Measurements from ENCODE around the gene DCAF12. TPM values are rescaled to one million over a fixed set of nuclear protein-coding genes. Genes with fewer than 3 reads are reported as not detected.

The DCAF12 gene
- total RNA-seq, 4 donors from 2014 or later = 17.9 to 25.0 (median 21.9) TPM

DNA sequence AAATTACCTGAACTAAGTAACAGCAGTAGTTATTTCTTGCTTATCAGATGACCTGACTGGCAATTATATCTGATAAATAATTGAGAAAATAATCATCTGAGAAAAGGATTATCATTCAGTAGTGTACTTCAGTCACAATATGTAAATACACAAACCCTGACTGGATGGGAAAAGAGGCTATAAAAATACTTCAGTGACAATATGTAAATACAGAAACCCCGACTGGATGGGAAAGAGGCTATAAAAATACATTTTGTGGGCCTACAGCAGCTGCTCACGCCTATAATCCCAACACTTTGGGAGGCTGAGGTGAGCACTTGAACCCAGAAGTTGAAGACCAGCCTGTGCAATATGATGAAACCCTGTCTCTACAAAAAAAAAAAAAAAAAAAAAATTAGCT, 88.9 kb downstream of the DCAF12 start:
- H3K27me3 ChIP-seq = no peaks in the 10 kb centered on the region
- no peak overlapping the region for H3K4me3 ChIP-seq
- H3K4me1 ChIP-seq = peaks cover 0 to 48% (median 31%) of the 10 kb centered on the region in 4 donors
- DNase-seq (ENCODE audit: extremely low spot score) = no peak
- H3K36me3 ChIP-seq = peaks cover 0 to 12% (median 5%) of the 10 kb centered on the region in 4 donors
- H3K27ac ChIP-seq (replicated peaks in 1 of 4) = no peak overlapping the region
- intact Hi-C loops (cut with DNase I) = no loop called here
- TF ChIP-seq POLR2AphosphoS5 (IDR thresholded peaks at IDR 0.05) (no peak), POLR2A (IDR thresholded peaks at IDR 0.05; ENCODE audit: low read depth) (no peak), EP300 (IDR thresholded peaks at IDR 0.05) (no peak)
- TF ChIP-seq, protein P1, sequence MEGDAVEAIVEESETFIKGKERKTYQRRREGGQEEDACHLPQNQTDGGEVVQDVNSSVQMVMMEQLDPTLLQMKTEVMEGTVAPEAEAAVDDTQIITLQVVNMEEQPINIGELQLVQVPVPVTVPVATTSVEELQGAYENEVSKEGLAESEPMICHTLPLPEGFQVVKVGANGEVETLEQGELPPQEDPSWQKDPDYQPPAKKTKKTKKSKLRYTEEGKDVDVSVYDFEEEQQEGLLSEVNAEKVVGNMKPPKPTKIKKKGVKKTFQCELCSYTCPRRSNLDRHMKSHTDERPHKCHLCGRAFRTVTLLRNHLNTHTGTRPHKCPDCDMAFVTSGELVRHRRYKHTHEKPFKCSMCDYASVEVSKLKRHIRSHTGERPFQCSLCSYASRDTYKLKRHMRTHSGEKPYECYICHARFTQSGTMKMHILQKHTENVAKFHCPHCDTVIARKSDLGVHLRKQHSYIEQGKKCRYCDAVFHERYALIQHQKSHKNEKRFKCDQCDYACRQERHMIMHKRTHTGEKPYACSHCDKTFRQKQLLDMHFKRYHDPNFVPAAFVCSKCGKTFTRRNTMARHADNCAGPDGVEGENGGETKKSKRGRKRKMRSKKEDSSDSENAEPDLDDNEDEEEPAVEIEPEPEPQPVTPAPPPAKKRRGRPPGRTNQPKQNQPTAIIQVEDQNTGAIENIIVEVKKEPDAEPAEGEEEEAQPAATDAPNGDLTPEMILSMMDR (IDR thresholded peaks at IDR 0.05) = no peak
- no peaks in the 10 kb centered on the region for H3K9me3 ChIP-seq
- WGBS = 79% methylated on average over 2 of the region's 2 CpGs

DNA sequence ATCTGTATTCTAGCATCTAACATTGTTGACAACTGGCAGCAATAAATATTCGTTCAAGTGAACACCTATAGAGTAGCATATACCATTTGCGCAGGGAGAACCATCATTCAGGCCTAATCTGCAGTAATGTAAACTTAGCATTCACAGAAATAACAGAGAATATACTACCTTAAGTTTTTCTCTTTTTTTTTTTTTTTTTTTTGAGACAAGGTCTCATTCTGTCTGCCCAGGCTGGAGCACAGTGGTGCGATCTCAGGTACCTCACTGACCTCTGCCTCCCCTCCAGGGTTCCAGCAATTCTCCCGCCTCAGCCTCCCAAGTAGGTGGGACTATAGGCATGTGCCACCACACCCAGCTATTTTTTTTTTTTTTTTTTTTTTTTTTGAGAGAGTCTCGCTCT, 89.9 kb downstream of the DCAF12 start:
- TF ChIP-seq POLR2A (IDR thresholded peaks at IDR 0.05; ENCODE audit: low read depth) = no peak
- TF ChIP-seq, protein P1 (IDR thresholded peaks at IDR 0.05) = no peak
- DNase-seq (ENCODE audit: extremely low spot score) = no peak
- peaks cover 0 to 45% (median 31%) of the 10 kb centered on the region in 4 donors for H3K4me1 ChIP-seq
- 94% methylated on average over 5 of the region's 5 CpGs for WGBS
- H3K36me3 ChIP-seq = peaks cover 0 to 15% (median 5%) of the 10 kb centered on the region in 4 donors
- H3K27me3 ChIP-seq = no peaks in the 10 kb centered on the region
- H3K27ac ChIP-seq (replicated peaks in 1 of 4) = peak overlapping the region in 1 of 4 donors; percentile 58
- H3K9me3 ChIP-seq = no peaks in the 10 kb centered on the region
- intact Hi-C loops (cut with DNase I) = no loop called here
- H3K4me3 ChIP-seq = no peak overlapping the region

Small RNAs within 50 kb of the gene (small RNA-seq; reads per million reads assigned to genes)
- gene RN7SKP114 = 0 reads per million in 3 donors

Other genes starting within 250 kb of the DCAF12 start
- gene UBAP2, start 77.8 kb downstream of the DCAF12 start, total RNA-seq = 10 to 100 TPM; 31.0 to 49.6 (median 37.6) TPM
- 10 to 100 TPM; 54.0 to 84.3 (median 72.6) TPM for gene UBAP1, start 52.3 kb upstream of the DCAF12 start, total RNA-seq
- gene KIF24, start 202.6 kb upstream of the DCAF12 start, total RNA-seq = 1 to 10 TPM in 1 of 4 donors, under 1 TPM in 3; 0.42 to 1.5 (median 0.62) TPM
- 10 to 100 TPM; 15.0 to 45.3 (median 23.0) TPM for gene NUDT2, start 202.9 kb upstream of the DCAF12 start, total RNA-seq

Data from esophagus muscularis mucosa (tissue), 4 donors.